Subcutaneous abdominal adipose tissue (tissue), 5 donors: ENCODE measurements around the gene ASPDH.

Experiments used
- H3K27ac ChIP-seq: one replicate; pipeline ENCODE4 v1.7.0; 2013; ENCODE audit warnings: low read depth, mild to moderate bottlenecking, inconsistent platforms, low read length, moderate library complexity
- H3K27me3 ChIP-seq, 5 donors: one replicate each; pipeline ENCODE4 v1.7.0; 2013; ENCODE audit warnings: low read length in 5 of 5, inconsistent platforms in 1 of 5; ENCODE audit not compliant: control insufficient read depth in 5 of 5, insufficient read depth in 4 of 5
- H3K36me3 ChIP-seq, 5 donors: one replicate each; pipeline ENCODE4 v1.7.0; 2013; ENCODE audit warnings: low read length in 5 of 5; ENCODE audit not compliant: control insufficient read depth in 5 of 5, insufficient read depth in 5 of 5
- H3K4me1 ChIP-seq, 5 donors: one replicate each; pipeline ENCODE4 v1.7.0; 2013; ENCODE audit warnings: low read length in 5 of 5, mild to moderate bottlenecking in 3 of 5, moderate library complexity in 1 of 5; ENCODE audit not compliant: control insufficient read depth in 5 of 5, insufficient read depth in 5 of 5
- H3K4me3 ChIP-seq, 5 donors: one replicate each; pipeline ENCODE4 v1.7.0; 2013; ENCODE audit warnings: low read length in 5 of 5, low read depth in 1 of 5
- H3K9ac ChIP-seq, 5 donors: one replicate each; pipeline ENCODE4 v1.7.0; 2013; ENCODE audit warnings: low read length in 5 of 5, mild to moderate bottlenecking in 4 of 5, moderate library complexity in 3 of 5
- H3K9me3 ChIP-seq, 5 donors: one replicate each; pipeline ENCODE4 v1.7.0; 2013; ENCODE audit warnings: low read length in 5 of 5; ENCODE audit not compliant: control insufficient read depth in 5 of 5
- donor health status: healthy.
- donor health status: healthy.
- donor health status: healthy.
- donor health status: healthy.
- donor health status: healthy.

Gene ASPDH

DNA sequence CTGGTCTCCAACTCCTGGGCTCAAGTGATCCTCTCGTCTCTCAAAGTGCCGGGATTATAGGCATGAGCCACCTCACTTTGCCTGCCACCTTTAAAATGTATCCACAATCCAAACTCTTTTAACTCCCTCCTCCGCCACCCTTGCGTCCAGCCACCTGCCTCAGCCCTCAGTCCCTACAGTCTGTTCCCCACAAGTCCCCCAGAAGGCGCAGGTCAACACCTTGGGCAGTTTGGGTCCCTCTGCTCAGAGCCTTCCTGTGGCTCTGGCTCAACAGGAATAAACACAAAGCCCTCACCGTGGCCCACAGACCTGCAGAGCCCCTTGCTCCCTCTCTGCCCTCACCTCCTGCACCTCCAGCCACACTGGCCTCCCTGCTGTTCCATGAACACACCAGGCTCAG is 44.9 kb downstream of the ASPDH start:
- H3K36me3 ChIP-seq = no peaks in the 10 kb centered on the region
- no peak overlapping the region for H3K27ac ChIP-seq
- H3K4me1 ChIP-seq = no peaks in the 10 kb centered on the region
- H3K9me3 ChIP-seq = no peaks in the 10 kb centered on the region
- peaks cover 3 to 12% (median 12%) of the 10 kb centered on the region in 5 donors for H3K27me3 ChIP-seq
- no peak overlapping the region for H3K9ac ChIP-seq
- H3K4me3 ChIP-seq = no peak overlapping the region

DNA sequence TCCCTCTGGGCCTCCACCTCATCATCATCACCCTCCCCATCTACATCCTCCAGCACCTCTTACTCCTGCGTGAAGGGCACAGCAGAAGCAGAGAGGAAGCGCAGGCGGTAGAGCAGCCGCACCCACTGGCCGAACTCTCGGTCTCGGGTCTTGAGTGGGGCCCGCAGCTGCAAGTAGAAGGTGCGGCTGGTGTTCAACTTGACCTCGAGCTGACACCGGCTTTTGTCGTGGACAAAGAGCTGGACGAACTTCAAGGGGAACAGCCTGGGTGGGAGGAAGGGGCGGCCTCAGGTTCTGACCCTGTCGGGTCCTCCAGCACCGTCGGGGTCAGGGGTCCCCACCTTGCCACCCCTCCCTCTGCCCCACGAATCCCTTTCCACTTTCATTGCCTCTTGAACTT is 46.1 kb downstream of the ASPDH start:
- no peak overlapping the region for H3K9ac ChIP-seq
- H3K27me3 ChIP-seq = peaks cover 3 to 12% (median 12%) of the 10 kb centered on the region in 5 donors
- no peaks in the 10 kb centered on the region for H3K4me1 ChIP-seq
- H3K4me3 ChIP-seq = no peak overlapping the region
- H3K9me3 ChIP-seq = no peaks in the 10 kb centered on the region
- H3K27ac ChIP-seq = no peak overlapping the region
- H3K36me3 ChIP-seq = no peaks in the 10 kb centered on the region

DNA sequence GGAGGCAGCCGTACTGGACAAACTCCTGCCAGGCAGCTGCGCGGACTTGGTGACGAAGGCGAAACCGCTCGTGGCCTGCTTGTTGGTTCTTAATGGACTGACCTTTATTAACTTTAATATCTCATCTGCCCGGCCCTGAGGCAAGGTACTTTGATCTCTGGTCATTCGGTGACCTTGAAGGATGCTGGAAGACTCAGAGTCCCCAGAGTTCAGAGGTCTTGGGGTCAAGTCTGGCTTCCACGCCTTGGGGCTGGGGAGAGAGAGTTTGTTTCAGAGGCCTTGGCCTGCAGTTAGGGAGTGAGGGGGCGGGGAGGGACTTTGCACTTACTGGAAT is 47.0 kb downstream of the ASPDH start:
- Histone ChIP-seq H3K4me1 (no peaks in the 10 kb centered on the region), H3K36me3 (no peaks in the 10 kb centered on the region), H3K9ac (no peak overlapping the region), H3K9me3 (no peaks in the 10 kb centered on the region), H3K27me3 (peaks cover 3 to 15% (median 12%) of the 10 kb centered on the region in 5 donors), H3K4me3 (no peak overlapping the region), H3K27ac (no peak overlapping the region)

DNA sequence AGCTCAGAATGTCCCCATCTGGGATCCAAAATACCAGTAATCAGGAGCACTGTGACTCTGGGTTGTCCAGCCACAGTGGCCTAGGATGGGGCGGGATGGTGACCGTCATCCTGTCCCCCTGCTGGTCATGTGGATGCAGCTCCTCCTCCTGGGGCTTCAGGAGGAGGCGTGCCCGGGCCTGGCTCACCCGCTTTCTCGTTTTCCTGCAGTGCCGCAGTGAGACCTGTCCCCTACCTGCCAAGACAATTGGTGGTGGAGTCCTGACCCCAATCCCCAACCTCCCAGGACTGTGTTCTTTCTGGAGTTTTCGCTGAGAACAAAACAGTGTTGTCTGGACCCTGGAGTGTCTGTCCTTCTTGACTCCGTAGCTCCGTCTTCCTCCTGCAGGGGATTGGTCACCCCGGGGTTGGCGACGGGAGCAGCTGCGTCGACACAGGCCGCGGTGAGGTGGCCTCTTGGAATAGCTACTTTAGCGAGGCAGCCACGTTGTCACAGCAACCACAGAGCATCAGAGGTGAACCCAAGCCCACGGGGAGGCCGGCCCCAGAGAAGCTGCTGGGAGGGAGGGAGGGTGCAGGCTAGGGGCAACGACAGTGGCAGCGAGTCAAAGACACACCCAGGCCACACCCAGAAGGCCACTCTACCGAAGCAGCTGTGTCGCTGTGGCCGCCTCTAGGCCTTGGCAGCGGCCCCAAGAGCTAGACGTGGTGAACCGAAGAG is 47.6 kb downstream of the ASPDH start:
- Histone ChIP-seq H3K27ac (no peak overlapping the region), H3K36me3 (no peaks in the 10 kb centered on the region), H3K9me3 (no peaks in the 10 kb centered on the region), H3K4me1 (no peaks in the 10 kb centered on the region), H3K9ac (no peak overlapping the region), H3K4me3 (no peak overlapping the region), H3K27me3 (peaks cover 3 to 19% (median 17%) of the 10 kb centered on the region in 5 donors)

DNA sequence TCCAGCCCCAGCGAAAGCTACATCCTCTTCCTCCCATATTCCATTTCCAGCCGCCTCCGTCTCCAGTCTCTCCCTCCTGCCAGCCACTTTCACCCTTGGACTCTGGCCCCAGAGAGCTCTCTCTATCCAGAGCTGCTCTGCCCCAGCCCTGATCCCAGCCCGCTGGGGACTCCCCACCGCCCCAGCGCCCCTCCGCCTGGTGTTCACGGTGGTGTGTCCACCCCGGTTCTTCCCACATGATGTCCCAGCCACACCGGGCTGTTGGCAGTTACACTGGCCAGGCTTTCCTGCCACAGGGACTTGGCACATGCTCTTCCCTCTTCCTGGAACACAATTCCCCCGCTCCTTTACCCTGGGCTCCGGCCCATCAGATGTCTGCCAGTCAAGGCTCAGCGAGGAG is 48.7 kb downstream of the ASPDH start:
- no peaks in the 10 kb centered on the region for H3K36me3 ChIP-seq
- H3K4me3 ChIP-seq = no peak overlapping the region
- peaks cover 11 to 26% (median 23%) of the 10 kb centered on the region in 5 donors for H3K27me3 ChIP-seq
- H3K27ac ChIP-seq = no peak overlapping the region
- no peaks in the 10 kb centered on the region for H3K9me3 ChIP-seq
- no peak overlapping the region for H3K9ac ChIP-seq
- no peaks in the 10 kb centered on the region for H3K4me1 ChIP-seq

DNA sequence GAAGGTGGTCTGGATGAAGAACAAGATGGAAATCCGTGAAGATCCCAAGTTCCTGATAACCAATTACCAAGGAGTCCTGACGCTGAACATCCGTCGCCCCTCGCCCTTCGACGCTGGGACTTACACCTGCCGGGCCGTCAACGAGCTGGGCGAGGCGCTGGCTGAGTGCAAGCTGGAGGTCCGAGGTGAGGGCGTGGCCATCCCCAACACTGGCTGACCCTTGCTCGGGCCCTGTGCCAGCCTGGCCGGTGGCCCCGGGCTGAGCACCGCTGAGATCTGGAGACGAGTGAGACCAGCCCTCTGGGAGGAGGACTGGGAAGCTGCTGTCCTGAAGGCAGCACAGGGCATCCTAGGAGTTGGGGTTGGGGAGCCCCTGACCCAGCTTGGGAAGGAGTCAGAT is 49.4 kb downstream of the ASPDH start:
- no peaks in the 10 kb centered on the region for H3K9me3 ChIP-seq
- no peak overlapping the region for H3K4me3 ChIP-seq
- no peak overlapping the region for H3K9ac ChIP-seq
- no peak overlapping the region for H3K27ac ChIP-seq
- no peaks in the 10 kb centered on the region for H3K4me1 ChIP-seq
- H3K27me3 ChIP-seq = peaks cover 14 to 31% (median 26%) of the 10 kb centered on the region in 5 donors
- H3K36me3 ChIP-seq = no peaks in the 10 kb centered on the region

DNA sequence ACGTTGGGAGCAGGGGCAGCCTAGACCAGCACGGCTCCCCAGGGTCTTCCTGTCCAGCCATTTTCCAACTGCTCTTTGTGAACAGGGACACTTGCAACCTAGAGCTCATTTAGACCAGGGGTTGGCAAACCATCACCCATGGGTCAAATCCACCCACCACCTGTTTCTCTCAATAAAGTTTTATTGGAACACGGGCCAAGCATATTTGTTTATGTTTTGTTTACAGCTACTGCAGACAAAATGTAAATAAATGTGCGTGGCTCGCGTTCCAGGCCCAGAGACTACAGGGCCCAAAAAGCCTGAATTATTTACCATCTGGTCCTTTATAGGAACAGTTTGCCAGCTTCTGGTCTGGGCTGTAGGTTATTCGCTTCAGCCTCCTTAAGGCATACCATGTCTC is 50.7 kb downstream of the ASPDH start:
- Histone ChIP-seq H3K4me3 (no peak overlapping the region), H3K36me3 (no peaks in the 10 kb centered on the region), H3K4me1 (no peaks in the 10 kb centered on the region), H3K27ac (no peak overlapping the region), H3K9ac (no peak overlapping the region), H3K9me3 (no peaks in the 10 kb centered on the region), H3K27me3 (peaks cover 20 to 35% (median 32%) of the 10 kb centered on the region in 5 donors)
